HAP-1 (cell line): Measurements from ENCODE around the gene GNG12.

Experiments used
- DNase-seq, 2 experiments: peaks; one replicate each; pipeline ENCODE4 v3.0.0-alpha.2; 2016 to 2020; ENCODE audit warnings: low spot score in 2 of 2
- H3K27me3 ChIP-seq: fragments of 250-450 bp; sonication (Bioruptor Pico); 2 replicates; pipeline ENCODE4 v1.5.1; 2020; ENCODE audit warnings: low read depth, mild to moderate bottlenecking, moderate library complexity
- H3K36me3 ChIP-seq: fragments of 250-450 bp; sonication (Bioruptor Pico); replicated peaks from 2 replicates; pipeline ENCODE4 v1.5.1; 2020; ENCODE audit warnings: mild to moderate bottlenecking
- H3K4me1 ChIP-seq: fragments of 250-450 bp; sonication (Bioruptor Pico); 2 replicates; pipeline ENCODE4 v1.5.1; 2020; ENCODE audit warnings: mild to moderate bottlenecking
- H3K4me3 ChIP-seq: fragments of 250-450 bp; sonication (Bioruptor Pico); 2 replicates; pipeline ENCODE4 v1.5.1; 2020; ENCODE audit warnings: mild to moderate bottlenecking, moderate library complexity
- H3K9me3 ChIP-seq: fragments of 250-450 bp; sonication (Bioruptor Pico); 2 replicates; pipeline ENCODE4 v1.5.1; 2020; ENCODE audit warnings: mild to moderate bottlenecking, moderate library complexity
- in situ Hi-C: fragments of 300-500 bp; cut with MboI; formaldehyde crosslinking; loops from 3 replicates; pipeline ENCODE4 v1.14.3; 2020; ENCODE audit warnings: low sequenced_read_pairs, inconsistent platforms, mixed read lengths

GNG12 gene

DNA sequence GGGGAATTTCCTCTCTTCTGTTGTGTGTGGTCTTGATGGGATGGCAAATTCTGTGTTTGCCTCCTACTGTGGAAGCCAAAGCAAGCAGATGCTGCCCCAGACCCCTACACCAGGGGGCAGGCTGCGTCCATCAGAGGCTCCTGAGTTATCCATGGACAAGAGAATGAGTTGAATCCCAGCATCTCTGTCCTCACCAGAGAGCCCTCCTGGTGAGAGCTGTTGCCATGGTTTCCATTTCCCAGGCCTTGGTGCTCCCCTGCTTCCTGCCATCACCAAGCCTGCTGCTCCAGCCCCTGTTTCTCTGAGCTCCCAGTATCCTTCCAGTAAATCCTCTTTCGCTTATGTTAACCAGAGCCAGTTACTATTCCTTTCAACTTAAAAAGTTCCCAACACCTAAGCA is 20.4 kb upstream of the GNG12 start:
- Histone ChIP-seq H3K4me3 (no peak overlapping the region), H3K36me3 (no peaks in the 10 kb centered on the region), H3K4me1 (no peaks in the 10 kb centered on the region), H3K27me3 (no peaks in the 10 kb centered on the region), H3K9me3 (no peaks in the 10 kb centered on the region)
- in situ Hi-C loops = loop anchor here (10.0 kb wide), 1 partner anchor 501 kb away; no protein-coding TSS in a partner anchor
- peak; percentile 57 to 77 for DNase-seq

DNA sequence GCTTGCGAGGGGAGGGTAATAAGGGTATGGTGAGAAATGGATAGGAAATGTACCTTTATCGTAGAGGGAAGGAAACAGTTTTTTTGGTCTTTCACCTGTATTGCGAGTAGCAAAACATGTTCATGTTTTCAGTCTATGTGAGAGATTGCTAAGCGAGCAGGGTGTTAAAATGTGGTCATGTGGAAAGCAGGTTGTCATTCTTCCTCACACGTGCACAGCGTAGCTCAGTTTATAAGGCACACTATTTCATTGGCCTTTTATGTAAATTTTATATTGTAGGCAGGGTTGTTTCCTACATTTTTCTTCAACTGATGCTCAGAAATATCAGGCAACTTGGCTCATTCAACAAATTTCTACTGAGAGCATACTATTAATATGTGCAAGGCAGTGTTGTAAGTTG is 18.5 kb upstream of the GNG12 start:
- no peaks in the 10 kb centered on the region for H3K27me3 ChIP-seq
- H3K9me3 ChIP-seq = no peaks in the 10 kb centered on the region
- in situ Hi-C loops = loop anchor here (10.0 kb wide), 1 partner anchor 503 kb away; no protein-coding TSS in a partner anchor
- no peak for DNase-seq
- no peaks in the 10 kb centered on the region for H3K4me1 ChIP-seq
- no peaks in the 10 kb centered on the region for H3K36me3 ChIP-seq
- no peak overlapping the region for H3K4me3 ChIP-seq

DNA sequence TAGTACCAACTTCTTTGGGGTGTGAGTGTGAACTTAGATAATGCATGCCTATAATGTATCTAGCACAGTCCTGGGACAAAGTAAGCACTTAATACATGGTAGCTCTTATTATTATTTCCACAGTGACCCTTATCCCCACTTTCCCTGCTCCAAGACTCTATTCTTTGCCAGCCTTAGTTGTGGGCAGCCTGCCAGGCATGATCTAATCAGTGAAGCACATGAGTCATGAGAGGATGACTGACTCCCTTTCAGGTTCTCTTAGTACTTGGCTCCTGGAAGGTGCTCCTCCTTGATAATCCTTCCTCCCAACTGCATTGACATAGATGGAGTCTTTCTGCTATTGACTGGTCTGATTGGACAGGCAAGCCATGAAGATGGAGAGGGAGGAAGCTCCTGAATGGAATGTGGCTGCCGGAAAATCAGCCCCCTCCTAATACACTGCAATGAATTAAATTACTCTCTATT is 17.4 kb upstream of the GNG12 start:
- Histone ChIP-seq H3K36me3 (no peaks in the 10 kb centered on the region), H3K27me3 (no peaks in the 10 kb centered on the region), H3K4me3 (no peak overlapping the region), H3K9me3 (no peaks in the 10 kb centered on the region), H3K4me1 (no peaks in the 10 kb centered on the region)
- in situ Hi-C loops = loop anchor here (10.0 kb wide), 1 partner anchor 504 kb away; no protein-coding TSS in a partner anchor
- DNase-seq = peak in 1 of 2 experiments; percentile 35

DNA sequence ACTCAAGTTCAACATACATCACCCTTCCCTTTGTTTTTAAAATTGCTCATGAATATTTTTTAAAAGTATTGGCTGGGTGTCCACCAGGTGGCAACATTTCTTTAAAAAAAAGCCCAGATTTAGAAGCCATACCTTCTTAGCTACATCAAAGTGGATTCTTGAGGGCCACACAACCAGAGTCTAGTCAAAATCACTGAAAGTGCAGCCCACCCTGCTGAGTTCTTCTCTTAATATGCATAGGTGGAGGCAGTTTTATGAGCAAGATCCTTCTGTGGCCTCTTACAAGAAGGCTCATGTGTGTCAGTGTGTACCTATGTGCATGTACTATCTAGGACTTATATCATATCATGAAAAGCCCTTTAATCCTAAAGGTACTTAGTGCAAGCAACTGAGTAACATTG is 16.9 kb upstream of the GNG12 start:
- H3K27me3 ChIP-seq = no peaks in the 10 kb centered on the region
- H3K4me1 ChIP-seq = no peaks in the 10 kb centered on the region
- H3K4me3 ChIP-seq = no peak overlapping the region
- H3K9me3 ChIP-seq = no peaks in the 10 kb centered on the region
- H3K36me3 ChIP-seq = no peaks in the 10 kb centered on the region
- DNase-seq = peak; percentile 37 to 51
- in situ Hi-C loops = loop anchor here (10.0 kb wide), 1 partner anchor 505 kb away; no protein-coding TSS in a partner anchor

DNA sequence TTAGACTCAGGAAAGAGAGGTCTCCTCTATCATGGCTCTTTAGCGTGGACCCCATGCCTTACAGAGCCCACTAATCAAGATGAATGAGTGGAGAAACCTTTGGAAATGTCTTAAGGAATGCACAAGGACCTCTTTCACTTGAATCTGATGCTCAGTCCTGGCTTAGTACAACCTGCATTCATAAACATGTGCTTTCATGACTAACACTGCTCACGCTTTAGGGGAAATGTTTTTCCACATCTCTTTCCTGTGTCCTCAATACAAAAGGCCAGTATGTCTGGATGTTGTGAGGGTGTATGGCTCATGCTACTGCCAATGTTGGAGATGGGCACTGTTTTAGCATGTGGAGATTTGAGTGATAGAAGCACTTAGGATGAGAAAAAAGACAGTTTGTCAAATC is 14.2 kb upstream of the GNG12 start:
- Histone ChIP-seq H3K4me1 (no peaks in the 10 kb centered on the region), H3K4me3 (no peak overlapping the region), H3K36me3 (no peaks in the 10 kb centered on the region), H3K9me3 (no peaks in the 10 kb centered on the region), H3K27me3 (no peaks in the 10 kb centered on the region)
- in situ Hi-C loops = loop anchor here (10.0 kb wide), 1 partner anchor 83 kb away; no protein-coding TSS in a partner anchor
- DNase-seq = no peak

DNA sequence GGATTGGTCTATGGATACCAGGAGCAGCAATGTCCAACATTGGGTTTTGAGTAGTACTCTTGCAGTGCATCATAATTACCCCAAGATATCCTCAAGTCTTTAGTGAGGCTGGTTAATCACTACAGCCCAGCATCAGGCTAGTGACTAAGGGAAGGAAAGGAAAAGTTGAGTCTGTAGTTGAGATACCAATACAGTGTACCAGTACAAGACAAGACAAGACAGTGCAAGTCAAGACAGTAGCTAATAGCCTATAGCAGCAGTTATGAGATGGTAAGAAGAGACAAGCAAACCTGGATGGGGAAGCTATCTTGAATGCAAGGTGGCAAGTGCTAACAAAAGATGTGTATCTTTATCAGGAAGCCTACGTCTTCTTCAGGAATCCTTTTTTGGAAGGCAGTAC is 13.3 kb upstream of the GNG12 start:
- in situ Hi-C loops = loop anchor here (10.0 kb wide), 1 partner anchor 82 kb away; no protein-coding TSS in a partner anchor
- Histone ChIP-seq H3K9me3 (no peaks in the 10 kb centered on the region), H3K27me3 (no peaks in the 10 kb centered on the region), H3K36me3 (no peaks in the 10 kb centered on the region), H3K4me1 (peaks cover 2% of the 10 kb centered on the region; the same call in 1 of the 2 replicates), H3K4me3 (no peak overlapping the region)
- DNase-seq = no peak

DNA sequence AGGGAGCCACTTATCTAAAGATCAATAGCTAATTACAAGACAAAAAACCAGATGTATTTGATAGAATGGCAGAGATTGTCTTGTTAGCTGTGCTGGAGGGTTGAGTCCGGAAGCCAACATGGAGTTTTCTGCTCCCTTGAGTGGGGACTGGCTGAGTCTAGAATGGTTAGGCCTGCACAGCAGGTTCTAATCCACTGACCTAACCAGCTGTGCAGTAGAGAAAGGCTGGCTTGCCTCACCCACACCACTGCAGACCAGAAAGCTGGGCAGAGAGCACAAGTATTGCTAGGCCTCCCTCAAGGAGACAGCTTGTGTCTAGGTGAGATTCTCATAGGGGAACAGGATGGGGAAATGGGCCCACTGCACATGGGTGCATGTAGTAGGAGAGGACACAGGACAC is 11.7 kb upstream of the GNG12 start:
- Histone ChIP-seq H3K4me3 (no peak overlapping the region), H3K9me3 (no peaks in the 10 kb centered on the region), H3K27me3 (no peaks in the 10 kb centered on the region), H3K36me3 (no peaks in the 10 kb centered on the region), H3K4me1 (peaks cover 18% of the 10 kb centered on the region)
- no peak for DNase-seq
- in situ Hi-C loops = loop anchor here (10.0 kb wide), 1 partner anchor 80 kb away; no protein-coding TSS in a partner anchor

DNA sequence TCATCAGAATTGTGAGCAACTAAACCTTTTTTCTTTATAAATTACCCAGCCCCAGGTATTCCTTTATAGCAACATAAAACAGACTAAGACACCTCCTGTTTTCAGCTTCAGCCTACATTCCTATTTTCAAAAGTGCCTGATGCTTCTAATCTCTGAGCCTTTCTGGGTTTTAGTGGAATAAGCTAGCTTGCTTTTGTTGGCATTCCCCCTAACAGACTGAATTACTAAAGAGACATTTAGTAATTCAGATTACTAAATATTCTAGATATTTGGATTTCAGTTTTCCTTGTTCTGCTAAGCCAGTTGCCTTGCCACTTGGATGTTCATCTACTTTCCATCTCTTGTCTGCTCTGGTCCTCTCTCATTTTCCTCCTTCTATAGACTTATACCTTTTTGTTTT is 10.5 kb upstream of the GNG12 start:
- in situ Hi-C loops = loop anchor here (10.0 kb wide), 1 partner anchor 79 kb away; no protein-coding TSS in a partner anchor
- no peaks in the 10 kb centered on the region for H3K27me3 ChIP-seq

DNA sequence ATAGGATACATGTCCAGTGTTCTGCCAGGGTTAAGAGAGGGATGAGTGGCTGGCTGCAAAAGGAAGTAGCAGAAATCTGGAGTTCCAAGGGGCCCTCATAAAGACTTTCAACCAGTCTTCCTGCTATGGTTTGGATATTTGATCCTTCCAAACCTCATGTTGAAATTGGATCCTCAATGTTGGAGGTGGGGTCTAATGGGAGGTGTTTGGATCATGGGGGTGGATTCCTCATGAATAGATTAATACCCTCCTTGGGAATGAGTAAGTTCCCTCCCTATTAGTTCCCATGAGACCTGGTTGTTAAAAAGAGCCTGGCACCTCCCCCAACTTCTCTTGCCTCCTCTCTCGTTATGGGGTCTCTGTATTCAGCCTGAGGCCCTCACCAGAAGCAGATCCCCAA is 10.1 kb upstream of the GNG12 start:
- H3K36me3 ChIP-seq = no peaks in the 10 kb centered on the region

More for the DNA sequence above, 10.5 kb upstream of the GNG12 start:
- Histone ChIP-seq H3K4me3 (no peak overlapping the region), H3K36me3 (no peaks in the 10 kb centered on the region), H3K9me3 (no peaks in the 10 kb centered on the region), H3K4me1 (peaks cover 30% of the 10 kb centered on the region)
- no peak for DNase-seq

DNA sequence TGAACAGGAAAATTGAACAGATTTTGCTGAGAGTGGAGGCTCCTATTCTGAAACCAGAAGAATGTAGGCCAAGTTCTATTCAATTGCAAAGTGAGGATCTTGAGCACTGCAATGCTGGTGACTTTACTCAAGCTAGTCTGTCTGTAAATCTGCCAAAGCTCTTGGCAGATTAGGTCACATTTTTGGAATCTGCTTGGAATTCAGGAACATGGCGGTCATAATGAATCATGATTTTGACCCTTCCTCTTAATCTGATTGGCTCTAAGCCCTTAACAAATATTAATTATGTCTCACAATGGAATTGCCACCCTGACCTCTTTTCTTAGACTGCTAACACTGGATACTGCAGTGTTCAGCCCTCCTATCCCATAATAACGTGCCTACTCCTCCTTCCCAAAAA is 7.2 kb upstream of the GNG12 start:
- Histone ChIP-seq H3K4me1 (peaks cover 60% of the 10 kb centered on the region), H3K27me3 (no peaks in the 10 kb centered on the region), H3K4me3 (no peak overlapping the region), H3K36me3 (no peaks in the 10 kb centered on the region), H3K9me3 (no peaks in the 10 kb centered on the region)
- DNase-seq = peak; percentile 39 to 81
- in situ Hi-C loops = loop anchor here (10.0 kb wide), 1 partner anchor 76 kb away; no protein-coding TSS in a partner anchor

More for the DNA sequence above, 10.1 kb upstream of the GNG12 start:
- no peak for DNase-seq
- no peak overlapping the region for H3K4me3 ChIP-seq
- peaks cover 31% of the 10 kb centered on the region for H3K4me1 ChIP-seq
- no peaks in the 10 kb centered on the region for H3K9me3 ChIP-seq
- no peaks in the 10 kb centered on the region for H3K27me3 ChIP-seq
- in situ Hi-C loops = loop anchor here (10.0 kb wide), 1 partner anchor 79 kb away; no protein-coding TSS in a partner anchor

DNA sequence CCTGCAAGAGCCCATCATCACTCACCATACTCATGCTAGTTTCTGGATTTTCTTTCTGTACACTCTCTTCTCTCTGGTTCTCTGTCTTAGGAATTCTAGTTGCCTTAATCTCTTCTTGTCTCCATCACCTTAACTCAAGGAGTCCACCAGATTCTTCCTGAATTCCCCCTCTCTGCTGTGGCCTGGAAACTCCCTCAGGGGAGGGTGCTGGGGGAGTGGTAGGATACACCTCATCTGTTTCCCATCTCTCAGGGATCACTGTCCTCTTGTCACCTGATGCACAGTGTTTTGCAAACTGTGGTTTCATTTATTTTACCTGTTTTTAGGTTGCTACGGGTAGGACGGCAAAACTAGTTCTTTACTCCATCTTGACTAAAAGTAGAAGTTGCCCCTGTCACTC is 6.6 kb upstream of the GNG12 start:
- Histone ChIP-seq H3K27me3 (no peaks in the 10 kb centered on the region), H3K4me1 (peaks cover 66% of the 10 kb centered on the region), H3K9me3 (no peaks in the 10 kb centered on the region), H3K36me3 (no peaks in the 10 kb centered on the region), H3K4me3 (no peak overlapping the region)
- DNase-seq = no peak
- in situ Hi-C loops = loop anchor here (10.0 kb wide), 1 partner anchor 75 kb away; no protein-coding TSS in a partner anchor

DNA sequence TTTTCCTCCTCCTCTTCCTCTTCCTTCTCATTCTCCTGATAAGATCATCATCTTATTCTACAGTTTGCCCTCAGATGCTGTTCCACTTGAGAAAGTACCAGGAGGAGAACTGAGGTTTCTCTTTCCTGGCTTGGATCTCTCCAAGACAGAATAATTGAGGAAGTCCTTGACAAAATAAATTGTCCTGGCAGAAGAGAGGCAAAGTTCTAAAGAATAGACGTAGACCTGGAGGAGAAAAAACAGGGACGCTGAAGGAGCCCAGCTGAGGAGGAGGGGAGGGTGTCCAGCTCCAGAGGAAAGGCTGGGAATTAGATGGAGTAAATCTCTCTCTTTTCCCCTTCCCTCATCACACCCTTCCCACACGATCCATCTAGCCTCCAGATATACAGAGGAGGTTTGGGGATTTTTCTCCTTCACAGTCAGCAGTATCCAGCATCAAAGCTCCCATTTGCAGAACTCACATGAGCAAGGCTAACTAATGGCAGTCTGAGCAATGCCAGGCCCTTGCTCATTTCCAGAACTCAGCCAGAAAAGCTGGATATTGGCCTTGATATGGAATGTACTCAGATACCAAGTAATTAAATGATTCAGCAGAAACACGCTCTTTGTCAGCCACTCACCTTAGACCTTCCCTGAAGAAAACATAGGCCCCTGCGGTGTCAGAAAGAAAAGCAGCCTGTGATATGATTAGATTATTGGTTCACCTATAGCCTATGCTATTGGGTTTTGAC is 5.1 kb upstream of the GNG12 start:
- DNase-seq = no peak
- H3K36me3 ChIP-seq = no peaks in the 10 kb centered on the region
- no peaks in the 10 kb centered on the region for H3K9me3 ChIP-seq
- H3K4me3 ChIP-seq = no peak overlapping the region
- peaks cover 75% of the 10 kb centered on the region for H3K4me1 ChIP-seq
- no peaks in the 10 kb centered on the region for H3K27me3 ChIP-seq
- in situ Hi-C loops = no loop called here

DNA sequence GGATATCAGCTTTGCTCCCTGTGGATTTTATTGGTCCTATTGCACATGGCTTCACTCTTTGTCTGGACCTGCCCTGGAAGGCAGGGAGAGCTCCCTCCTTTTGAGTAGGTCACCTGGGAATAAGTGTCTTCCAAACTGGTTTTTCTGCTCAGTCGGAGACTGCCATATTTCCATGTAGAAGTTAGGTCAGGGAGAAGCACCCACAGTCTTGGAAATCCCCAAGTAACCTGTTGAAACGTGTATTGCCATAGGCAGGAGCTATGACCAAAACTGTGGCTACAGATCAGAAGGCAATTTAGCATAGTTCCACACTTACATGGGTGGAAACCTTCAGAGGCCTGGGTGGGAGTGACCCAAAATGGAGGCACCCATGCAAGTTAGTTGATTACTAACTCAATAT is 3.5 kb upstream of the GNG12 start:
- DNase-seq = no peak
- H3K4me3 ChIP-seq = no peak overlapping the region
- peaks cover 75% of the 10 kb centered on the region for H3K4me1 ChIP-seq
- no peaks in the 10 kb centered on the region for H3K9me3 ChIP-seq
- in situ Hi-C loops = no loop called here
- no peaks in the 10 kb centered on the region for H3K36me3 ChIP-seq
- H3K27me3 ChIP-seq = no peaks in the 10 kb centered on the region
